ENCODE measurements around the gene C5orf52.
"Not testable (repeated sequence)": the region's sequence is repeated elsewhere in the genome, so short reads cannot be mapped to it uniquely, and the experiment has no call there.

Gene C5orf52

DNA sequence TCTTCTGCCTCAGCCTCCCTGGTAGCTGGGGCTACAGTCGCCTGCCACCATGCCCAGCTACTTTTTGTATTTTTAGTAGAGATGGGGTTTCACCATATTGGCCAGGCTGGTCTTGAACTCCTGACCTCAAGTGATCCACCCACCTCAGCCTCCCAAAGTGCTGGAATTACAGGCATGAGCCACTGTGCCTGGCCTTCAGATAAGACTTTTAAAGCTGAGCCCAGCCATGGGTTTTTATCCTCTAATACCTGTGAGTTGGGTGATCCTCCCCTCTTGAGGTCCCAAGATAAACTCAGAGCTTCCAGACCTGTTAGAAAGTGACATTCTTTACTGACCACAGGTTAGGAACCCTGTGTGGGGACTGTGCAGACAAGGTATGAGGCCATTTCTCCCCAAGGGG, 56.5 kb downstream of the C5orf52 start:
- not testable (repeated sequence) for DNase-seq

Data from NCI-H226 (cell line).